Keratinocyte (primary cell): ENCODE data around the gene SNRPA1. TPM values are rescaled to one million over a fixed set of nuclear protein-coding genes. Genes with fewer than 3 reads are reported as not detected.
"Not testable (repeated sequence)": the region's sequence is repeated elsewhere in the genome, so short reads cannot be mapped to it uniquely, and the experiment has no call there.

ENCODE experiments used
- DNase-seq: peaks from one replicate; pipeline ENCODE4 v3.0.0-alpha.2; 2011; ENCODE audit warnings: low read depth, missing footprints, low spot score
- FAIRE-seq: peaks from 2 replicates; lab custom pipeline; 2011; peaks lifted over from hg19 to GRCh38; lab: Jason Lieb, UNC
- H2AFZ ChIP-seq: 2 replicates; pipeline ENCODE4 v1.6.0; 2012; ENCODE audit warnings: low read length, control low read depth, inconsistent platforms; ENCODE audit not compliant: control insufficient read depth
- H3K27ac ChIP-seq: 2 replicates; pipeline ENCODE4 v1.5.1; 2011; ENCODE audit warnings: low read length; ENCODE audit not compliant: control insufficient read depth, insufficient read depth
- H3K27me3 ChIP-seq: 3 replicates; pipeline ENCODE4 v1.6.0; 2011; ENCODE audit warnings: low read length; ENCODE audit not compliant: control insufficient read depth, insufficient read depth; ENCODE audit errors: extremely low read depth
- H3K36me3 ChIP-seq, 2 experiments: 2 replicates in 1 of 2; 3 replicates in 1 of 2; pipeline ENCODE4 v1.5.1; 2011; ENCODE audit warnings: low read length in 2 of 2, mild to moderate bottlenecking in 1 of 2; ENCODE audit not compliant: control insufficient read depth in 2 of 2, insufficient read depth in 2 of 2; ENCODE audit errors: extremely low read depth in 1 of 2
- H3K4me1 ChIP-seq: 3 replicates; pipeline ENCODE4 v1.5.1; 2011; ENCODE audit warnings: low read length; ENCODE audit not compliant: control insufficient read depth, insufficient read depth; ENCODE audit errors: extremely low read depth
- H3K4me2 ChIP-seq: 3 replicates; pipeline ENCODE4 v1.6.0; 2011; ENCODE audit warnings: low read depth, low read length; ENCODE audit not compliant: control insufficient read depth, insufficient read depth; ENCODE audit errors: extremely low read depth
- H3K4me3 ChIP-seq, 3 experiments: fragments of 200-600 bp in 1 of 3; sonication (generic) in 1 of 3; 2 replicates in 2 of 3; 3 replicates in 1 of 3; pipeline ENCODE4 v1.5.1; 2011 to 2016; ENCODE audit warnings: low read length in 3 of 3, mild to moderate bottlenecking in 3 of 3, control low read depth in 2 of 3, inconsistent platforms in 1 of 3, low read depth in 1 of 3, mixed read lengths in 1 of 3, mixed run types in 1 of 3, moderate library complexity in 1 of 3; ENCODE audit not compliant: control insufficient read depth in 2 of 3, insufficient read depth in 2 of 3; ENCODE audit errors: extremely low read depth in 1 of 3
- H3K79me2 ChIP-seq: 2 replicates; pipeline ENCODE4 v1.6.0; 2012; ENCODE audit warnings: low read length; ENCODE audit not compliant: control insufficient read depth, insufficient read depth
- H3K9ac ChIP-seq: 3 replicates; pipeline ENCODE4 v1.6.0; 2011; ENCODE audit warnings: low read length; ENCODE audit not compliant: control insufficient read depth, insufficient read depth; ENCODE audit errors: extremely low read depth
- H3K9me1 ChIP-seq: 3 replicates; pipeline ENCODE4 v1.6.0; 2011; ENCODE audit warnings: low read length; ENCODE audit not compliant: control insufficient read depth, insufficient read depth; ENCODE audit errors: extremely low read depth
- H3K9me3 ChIP-seq: 2 replicates; pipeline ENCODE4 v1.5.1; 2012; ENCODE audit warnings: low read depth, low read length; ENCODE audit not compliant: control insufficient read depth
- H4K20me1 ChIP-seq: 3 replicates; pipeline ENCODE4 v1.6.0; 2011; ENCODE audit warnings: low read length; ENCODE audit not compliant: control insufficient read depth, insufficient read depth; ENCODE audit errors: extremely low read depth
- EZH2 ChIP-seq: IDR thresholded peaks from one replicate; pipeline ENCODE4 v1.6.1; 2012; ENCODE audit warnings: inconsistent platforms, mild to moderate bottlenecking, low read length, moderate library complexity
- dilution Hi-C: fragments of 300-500 bp; cut with MboI; formaldehyde crosslinking; loops from one replicate; pipeline ENCODE4 v1.7.0; 2020; ENCODE audit warnings: low sequenced_read_pairs; ENCODE audit not compliant: extremely low pct_ligation_motif_present
- polyA plus RNA-seq, 5 experiments: library from polyadenylated mRNA; depleted of rRNA in 3 of 5; stranded (reverse) in 3 of 5; stranded (forward) in 1 of 5; unstranded in 1 of 5; fragments of >200 nt; gene quantifications; 1 replicate in 1 of 5; 2 replicates in 3 of 5; 3 replicates in 1 of 5; pipeline versions ENCODE4 v1.2.1 to v1.2.3, GENCODE V29; 2011 to 2012; ENCODE audit warnings: missing spikeins in 2 of 5, low read depth in 1 of 5, low replicate concordance in 1 of 5
- TF ChIP-seq, protein P1 (sequence below), 3 experiments: IDR thresholded peaks in 1 of 3; conservative IDR thresholded peaks in 1 of 3; optimal IDR thresholded peaks in 1 of 3; 2 replicates in 2 of 3; 3 replicates in 1 of 3; pipeline versions ENCODE3 to v1.5.1; 2011; ENCODE audit warnings: low read length in 3 of 3, mild to moderate bottlenecking in 3 of 3, moderate library complexity in 2 of 3, control low read depth in 1 of 3, inconsistent platforms in 1 of 3; ENCODE audit not compliant: insufficient read depth in 2 of 3; ENCODE audit errors: extremely low read depth in 1 of 3

The SNRPA1 gene
- polyA plus RNA-seq, 1 donor (not counting 4 experiments of a cell fraction or from before 2014, with no cell fraction given), result 106 TPM

DNA sequence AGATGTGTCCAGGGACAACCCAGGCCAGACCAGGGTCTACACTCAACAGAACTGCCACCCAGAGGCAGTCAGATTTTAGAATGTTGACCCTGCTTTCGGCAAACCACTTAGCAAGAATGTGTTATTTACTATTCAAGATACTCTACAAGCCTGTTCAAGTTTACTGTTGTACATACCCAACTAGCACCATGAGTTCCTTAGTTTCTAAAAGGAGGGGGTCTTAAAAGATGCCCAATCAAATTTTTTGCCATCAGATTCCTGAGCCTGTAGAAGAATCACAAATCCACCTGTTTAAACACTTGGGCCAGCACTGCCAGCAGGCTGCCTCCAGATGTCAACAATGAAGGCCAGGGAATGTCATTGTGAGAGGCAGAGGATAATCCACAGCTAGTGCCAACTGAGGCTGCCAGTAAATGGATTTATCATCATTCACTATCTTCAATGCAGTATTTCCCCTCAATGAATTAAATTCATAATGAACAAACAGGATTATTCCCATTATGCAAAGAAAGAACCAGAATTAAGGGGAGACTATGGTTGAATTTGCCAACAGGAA is 43.5 kb upstream of the SNRPA1 start:
- Histone ChIP-seq H3K9ac (no peak overlapping the region), H3K79me2 (no peaks in the 10 kb centered on the region), H2AFZ (no peak overlapping the region), H3K4me3 (no peak overlapping the region), H4K20me1 (no peaks in the 10 kb centered on the region), H3K4me1 (no peaks in the 10 kb centered on the region), H3K9me3 (no peaks in the 10 kb centered on the region), H3K4me2 (no peak overlapping the region), H3K36me3 (no peaks in the 10 kb centered on the region), H3K9me1 (no peaks in the 10 kb centered on the region), H3K27me3 (no peaks in the 10 kb centered on the region), H3K27ac (no peak overlapping the region)
- dilution Hi-C loops, result no loop called here
- TF ChIP-seq, protein P1, sequence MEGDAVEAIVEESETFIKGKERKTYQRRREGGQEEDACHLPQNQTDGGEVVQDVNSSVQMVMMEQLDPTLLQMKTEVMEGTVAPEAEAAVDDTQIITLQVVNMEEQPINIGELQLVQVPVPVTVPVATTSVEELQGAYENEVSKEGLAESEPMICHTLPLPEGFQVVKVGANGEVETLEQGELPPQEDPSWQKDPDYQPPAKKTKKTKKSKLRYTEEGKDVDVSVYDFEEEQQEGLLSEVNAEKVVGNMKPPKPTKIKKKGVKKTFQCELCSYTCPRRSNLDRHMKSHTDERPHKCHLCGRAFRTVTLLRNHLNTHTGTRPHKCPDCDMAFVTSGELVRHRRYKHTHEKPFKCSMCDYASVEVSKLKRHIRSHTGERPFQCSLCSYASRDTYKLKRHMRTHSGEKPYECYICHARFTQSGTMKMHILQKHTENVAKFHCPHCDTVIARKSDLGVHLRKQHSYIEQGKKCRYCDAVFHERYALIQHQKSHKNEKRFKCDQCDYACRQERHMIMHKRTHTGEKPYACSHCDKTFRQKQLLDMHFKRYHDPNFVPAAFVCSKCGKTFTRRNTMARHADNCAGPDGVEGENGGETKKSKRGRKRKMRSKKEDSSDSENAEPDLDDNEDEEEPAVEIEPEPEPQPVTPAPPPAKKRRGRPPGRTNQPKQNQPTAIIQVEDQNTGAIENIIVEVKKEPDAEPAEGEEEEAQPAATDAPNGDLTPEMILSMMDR (optimal IDR thresholded peaks at IDR 0.05 in 1 of 3, IDR thresholded peaks at IDR 0.05 in 1 of 3, conservative IDR thresholded peaks at IDR 0.05 in 1 of 3; ENCODE audit: extremely low read depth in 1 of 3, insufficient read depth in 2 of 3, low read length in 3 of 3), result no peak
- DNase-seq (no peak), FAIRE-seq (no peak)

DNA sequence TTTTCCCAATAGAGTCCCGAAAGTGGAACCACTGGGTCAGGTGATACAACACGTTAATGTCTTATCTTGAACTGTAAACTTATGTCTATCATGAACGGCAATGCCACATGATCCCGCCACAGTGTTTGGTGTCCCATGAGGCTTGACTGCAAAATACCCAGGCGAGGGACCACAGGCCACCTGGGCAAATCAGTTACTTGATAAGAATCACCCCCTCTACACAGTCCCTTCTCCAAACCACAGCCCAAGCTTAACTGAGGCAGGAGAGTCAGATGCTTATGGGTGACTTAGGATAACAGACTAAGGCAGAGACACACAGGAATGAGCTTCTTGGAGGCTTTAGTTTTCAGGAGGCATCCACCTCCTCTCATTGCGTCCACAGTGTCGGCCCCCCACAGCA is 42.9 kb upstream of the SNRPA1 start:
- H3K27ac ChIP-seq, result no peak overlapping the region
- H4K20me1 ChIP-seq, result no peaks in the 10 kb centered on the region
- DNase-seq (no peak), FAIRE-seq (no peak)
- no peaks in the 10 kb centered on the region for H3K9me1 ChIP-seq
- H3K9me3 ChIP-seq, result no peaks in the 10 kb centered on the region
- no peak overlapping the region for H3K9ac ChIP-seq
- no peaks in the 10 kb centered on the region for H3K4me1 ChIP-seq
- H3K79me2 ChIP-seq, result no peaks in the 10 kb centered on the region
- H3K4me2 ChIP-seq, result no peak overlapping the region
- dilution Hi-C loops, result no loop called here
- H3K27me3 ChIP-seq, result no peaks in the 10 kb centered on the region
- H3K4me3 ChIP-seq, result no peak overlapping the region
- no peak overlapping the region for H2AFZ ChIP-seq
- TF ChIP-seq EZH2, result no peak
- TF ChIP-seq, protein P1 (optimal IDR thresholded peaks at IDR 0.05 in 1 of 3, IDR thresholded peaks at IDR 0.05 in 1 of 3, conservative IDR thresholded peaks at IDR 0.05 in 1 of 3; ENCODE audit: extremely low read depth in 1 of 3, insufficient read depth in 2 of 3, low read length in 3 of 3), result no peak
- no peaks in the 10 kb centered on the region for H3K36me3 ChIP-seq

GRCh38 chr15:101333907-101334789 is 39.1 kb upstream of the SNRPA1 start:
- H3K9me3 ChIP-seq, H3K27ac ChIP-seq, H3K27me3 ChIP-seq, dilution Hi-C loops, H3K36me3 ChIP-seq, DNase-seq, H4K20me1 ChIP-seq, FAIRE-seq, H2AFZ ChIP-seq, H3K4me3 ChIP-seq, H3K4me1 ChIP-seq, H3K9me1 ChIP-seq, H3K79me2 ChIP-seq, H3K9ac ChIP-seq, H3K4me2 ChIP-seq: not testable (repeated sequence)
